Activated naive CD4-positive, alpha-beta T cell treated with anti-CD3 and anti-CD28 coated beads, Interleukin-2, amount 50 U/mL, for 24 hours (primary cell): ENCODE results near the gene PRR11.
"Not testable (repeated sequence)": the region's sequence is repeated elsewhere in the genome, so short reads cannot be mapped to it uniquely, and the experiment has no call there.

ENCODE experiments used
- H3K27ac Mint-ChIP-seq: one replicate; pipeline ENCODE4 v1.8.0; 2021; ENCODE audit warnings: mild to moderate bottlenecking, mixed read lengths
- H3K27me3 Mint-ChIP-seq: one replicate; pipeline ENCODE4 v1.8.0; 2021; ENCODE audit warnings: mixed read lengths
- H3K36me3 Mint-ChIP-seq: one replicate; pipeline ENCODE4 v1.8.0; 2021; ENCODE audit warnings: mixed read lengths
- H3K4me1 Mint-ChIP-seq: one replicate; pipeline ENCODE4 v1.8.0; 2021; ENCODE audit warnings: mixed read lengths
- H3K4me3 Mint-ChIP-seq: one replicate; pipeline ENCODE4 v1.8.0; 2021; ENCODE audit warnings: mild to moderate bottlenecking, mixed read lengths
- H3K9me3 Mint-ChIP-seq: one replicate; pipeline ENCODE4 v1.8.0; 2021; ENCODE audit warnings: mixed read lengths

PRR11 gene

DNA sequence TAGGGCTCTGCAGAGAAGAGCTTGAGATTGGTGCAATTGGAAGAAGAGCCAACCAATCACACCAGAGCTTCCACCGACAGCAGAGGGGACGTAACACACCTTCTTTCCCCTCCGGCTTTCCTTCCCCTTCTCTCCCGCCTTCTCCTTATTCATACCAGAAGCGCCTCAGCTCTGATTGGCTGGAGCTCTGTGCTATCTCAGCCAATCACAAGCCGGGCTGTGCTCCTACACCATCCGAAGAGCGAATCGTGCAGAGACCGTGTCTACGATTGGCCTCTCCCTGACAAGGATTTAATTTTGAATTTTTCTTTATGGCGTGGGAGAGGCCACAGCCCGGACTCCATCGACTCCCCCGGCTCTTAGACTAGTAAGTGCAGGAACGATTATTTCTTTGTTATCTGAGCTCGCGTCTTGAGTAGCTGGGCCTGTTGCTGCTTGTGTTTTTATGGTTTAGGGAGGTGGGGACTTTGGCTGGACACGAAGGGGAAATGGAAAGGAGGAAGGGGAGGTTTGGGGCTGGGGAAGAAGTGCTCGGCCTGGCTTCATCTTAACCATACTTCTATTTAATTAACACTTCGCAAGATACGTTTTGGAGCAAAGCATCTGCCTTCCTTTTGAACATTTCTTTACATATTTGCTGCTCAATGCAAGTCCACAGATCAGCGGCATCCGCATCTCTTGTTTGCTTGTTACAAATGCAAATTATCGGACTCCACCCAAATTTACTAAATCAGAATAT lies at the start of gene PRR11:
Gene PRR11, plus strand, starts transcription at position 308 of the 739 bp plus-strand sequence. CDS start 14,007 bp downstream, outside the sequence.
- Mint-ChIP-seq H3K27me3 (no peaks in the 10 kb centered on the region), H3K36me3 (no peaks in the 10 kb centered on the region), H3K27ac (no peak within 1 kb of the TSS), H3K9me3 (no peaks in the 10 kb centered on the region), H3K4me3 (no peak within 1 kb of the TSS), H3K4me1 (peaks cover 24% of the 10 kb centered on the region)

DNA sequence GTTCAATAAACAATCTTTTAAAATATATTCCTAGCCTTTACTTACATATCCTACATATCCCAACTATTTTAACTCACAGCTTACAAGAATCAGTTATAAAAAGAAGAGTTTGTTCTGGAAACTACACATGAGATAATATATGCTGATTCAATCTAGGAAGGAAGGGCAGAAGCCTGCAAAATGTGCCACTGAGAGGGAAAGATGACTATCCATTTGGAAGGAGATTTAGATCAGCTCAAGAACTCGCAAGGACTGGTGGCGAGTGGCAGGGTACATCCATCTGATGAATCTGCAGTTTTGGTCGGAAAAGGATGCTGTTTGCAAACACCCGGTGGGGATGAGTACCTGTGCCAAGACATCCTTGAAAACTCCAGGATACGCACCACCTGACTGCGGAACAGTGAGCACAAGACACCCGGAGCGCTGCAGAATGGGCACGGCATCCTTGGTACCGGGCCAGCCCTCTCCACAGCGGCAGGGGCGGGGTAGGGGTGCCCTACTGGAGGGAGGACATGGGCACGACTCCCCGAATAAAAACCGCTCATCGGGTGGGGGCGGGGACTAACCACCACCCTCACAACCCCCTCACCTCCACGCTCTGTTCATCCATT lies 49.6 kb upstream of the PRR11 start:
- Mint-ChIP-seq H3K27me3 (no peaks in the 10 kb centered on the region), H3K4me3 (peak overlapping the region; percentile 95), H3K27ac (peak overlapping the region; percentile 90), H3K9me3 (no peaks in the 10 kb centered on the region), H3K4me1 (peaks cover 44% of the 10 kb centered on the region), H3K36me3 (peaks cover 9% of the 10 kb centered on the region)

DNA sequence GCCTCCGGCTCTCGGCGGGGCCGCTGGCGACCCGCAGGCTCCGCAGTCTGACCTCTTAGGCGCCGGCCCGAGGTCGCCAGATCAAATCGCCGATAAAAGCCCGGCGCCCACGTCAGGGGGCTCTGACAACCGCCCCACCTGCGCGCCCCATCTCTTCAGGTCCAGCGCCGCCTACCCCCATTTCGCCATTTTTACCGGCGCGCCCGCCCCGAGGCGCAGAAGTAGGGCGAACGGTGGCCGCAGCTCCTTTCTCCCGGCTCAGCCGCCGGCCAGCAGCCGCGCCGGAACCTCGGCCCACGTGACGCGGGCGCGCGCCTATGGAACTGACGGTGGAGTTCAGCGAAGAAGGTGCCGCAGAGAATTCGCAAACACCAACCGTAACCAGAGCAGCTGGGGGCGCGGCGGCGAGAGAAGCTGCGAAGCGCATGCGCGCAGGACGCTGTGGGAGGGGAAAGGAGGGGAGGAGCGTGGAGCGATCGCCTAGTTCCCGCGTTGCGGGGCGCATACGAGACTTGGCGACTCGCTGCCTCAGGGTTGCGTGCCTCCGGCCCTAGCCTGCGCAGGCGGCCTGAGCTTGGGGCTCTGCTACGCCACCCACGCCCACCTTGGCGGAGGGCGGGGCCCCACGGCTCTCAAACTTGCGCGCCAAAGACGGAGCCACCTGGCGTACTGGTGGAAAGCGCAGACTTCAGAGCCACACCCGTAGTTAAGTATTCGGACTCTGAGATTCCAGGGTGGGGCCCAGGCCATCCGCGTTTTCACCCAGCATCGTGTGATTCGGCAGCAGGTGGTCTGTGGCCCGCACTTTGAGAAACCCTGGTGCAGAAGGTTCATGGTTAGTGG lies 48.9 kb upstream of the PRR11 start, which contains the start of gene TRIM37:
Gene TRIM37, minus strand, starts transcription at position 418 of the 843 bp plus-strand sequence. CDS start 419 bp downstream, outside the sequence.
- peak within 1 kb of the TSS; percentile 95 for H3K4me3 Mint-ChIP-seq
- no peaks in the 10 kb centered on the region for H3K9me3 Mint-ChIP-seq
- H3K36me3 Mint-ChIP-seq, result peaks cover 7% of the 10 kb centered on the region
- H3K4me1 Mint-ChIP-seq, result peaks cover 39% of the 10 kb centered on the region
- H3K27ac Mint-ChIP-seq, result peak within 1 kb of the TSS; percentile 90
- no peaks in the 10 kb centered on the region for H3K27me3 Mint-ChIP-seq

DNA sequence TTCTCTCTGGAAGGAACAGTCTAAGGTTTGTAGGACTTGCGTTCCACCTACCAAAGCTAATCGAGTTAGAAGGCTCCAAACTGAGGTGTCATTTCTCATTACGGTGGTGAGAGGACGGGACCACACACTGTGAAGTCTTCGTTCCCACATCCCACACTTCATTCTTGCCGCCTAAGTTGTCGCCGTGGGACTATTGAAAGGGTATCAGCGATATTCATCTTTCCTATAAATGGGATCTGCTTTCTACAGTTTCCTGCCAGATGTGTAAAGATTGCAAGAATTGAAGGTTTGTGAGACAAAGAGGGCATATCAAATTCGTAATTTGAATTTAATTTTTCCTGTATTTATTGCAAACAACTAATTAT lies 48.3 kb upstream of the PRR11 start:
- Mint-ChIP-seq H3K36me3 (peaks cover 3% of the 10 kb centered on the region), H3K9me3 (no peaks in the 10 kb centered on the region)

DNA sequence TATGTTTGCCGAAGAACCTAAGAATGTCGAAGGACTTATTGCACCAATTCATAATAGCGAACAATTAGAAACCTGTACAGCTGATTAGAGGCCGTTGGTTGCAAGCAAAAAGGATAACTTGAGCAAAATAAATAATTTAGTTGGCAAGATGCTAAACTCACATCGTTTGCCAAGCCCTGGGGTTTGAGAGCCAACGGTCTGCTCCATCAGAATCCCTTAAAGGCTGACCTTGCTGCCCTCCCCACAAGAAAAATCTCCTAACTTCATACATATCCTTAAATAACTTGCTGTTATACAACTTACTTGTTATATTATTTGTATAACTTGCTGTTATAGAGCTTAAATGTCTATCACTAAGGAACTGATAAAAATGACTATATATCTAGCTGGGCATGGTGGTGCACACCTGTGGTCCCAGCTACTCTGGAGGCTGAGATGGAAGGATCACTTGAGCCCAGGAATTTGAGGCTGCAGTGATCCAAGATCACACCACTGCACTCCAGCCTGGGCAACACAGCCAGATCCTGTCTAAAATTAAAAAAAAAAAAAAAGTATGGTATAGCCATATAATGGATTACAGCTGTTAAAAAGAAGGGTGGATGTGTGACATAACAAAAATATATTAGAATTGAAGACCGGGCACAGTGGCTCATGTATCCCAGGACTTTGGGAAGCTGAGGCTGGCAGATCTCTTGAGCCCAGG lies 47.0 kb upstream of the PRR11 start:
- Mint-ChIP-seq H3K27me3 (no peaks in the 10 kb centered on the region), H3K36me3 (peaks cover 3% of the 10 kb centered on the region), H3K4me3 (no peak overlapping the region), H3K9me3 (no peaks in the 10 kb centered on the region), H3K27ac (no peak overlapping the region), H3K4me1 (peaks cover 30% of the 10 kb centered on the region)

More for the DNA sequence above, 48.3 kb upstream of the PRR11 start:
- Mint-ChIP-seq H3K27me3 (no peaks in the 10 kb centered on the region), H3K4me1 (peaks cover 34% of the 10 kb centered on the region), H3K27ac (peak overlapping the region; percentile 90), H3K4me3 (peak overlapping the region; percentile 95)

DNA sequence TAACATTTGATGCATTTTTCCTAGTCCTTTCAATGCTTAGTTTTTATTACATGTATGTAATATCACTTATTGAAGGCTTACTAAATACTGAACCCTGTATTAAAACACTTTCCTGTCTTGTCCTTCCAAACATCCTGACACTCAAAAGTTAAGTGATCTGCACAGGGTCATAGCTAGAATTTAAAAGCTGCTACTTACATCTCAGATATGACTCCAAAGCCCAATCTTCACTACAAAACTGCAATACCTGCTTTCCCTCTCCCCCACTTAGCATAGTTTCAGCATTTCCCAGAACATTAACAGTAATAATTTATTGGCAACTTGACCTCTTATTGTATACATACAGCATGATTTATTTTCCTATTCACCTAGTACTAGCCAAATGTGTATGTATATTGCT lies 44.6 kb upstream of the PRR11 start:
- no peaks in the 10 kb centered on the region for H3K9me3 Mint-ChIP-seq
- peaks cover 2% of the 10 kb centered on the region for H3K36me3 Mint-ChIP-seq
- H3K4me1 Mint-ChIP-seq, result peaks cover 11% of the 10 kb centered on the region
- no peak overlapping the region for H3K27ac Mint-ChIP-seq
- no peaks in the 10 kb centered on the region for H3K27me3 Mint-ChIP-seq
- H3K4me3 Mint-ChIP-seq, result no peak overlapping the region

DNA sequence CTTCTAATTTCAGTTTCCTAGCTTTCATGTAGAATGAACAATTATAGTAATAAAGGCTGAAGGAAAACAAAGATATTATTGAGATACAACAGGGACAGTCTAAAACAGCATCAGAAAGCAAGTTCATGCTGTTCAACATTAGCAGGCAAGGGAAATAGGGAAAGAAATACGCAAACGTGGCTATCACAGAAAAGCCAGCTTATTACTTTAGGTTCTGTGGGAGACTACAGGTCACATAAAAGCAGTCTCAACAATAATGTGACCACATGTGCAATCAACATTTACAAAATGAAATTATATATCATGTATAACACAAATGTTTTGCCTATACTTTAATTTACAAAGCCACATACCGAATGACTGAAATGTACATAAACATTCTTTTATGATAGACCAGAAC lies 44.0 kb upstream of the PRR11 start:
- H3K27me3 Mint-ChIP-seq, result no peaks in the 10 kb centered on the region
- H3K27ac Mint-ChIP-seq, result no peak overlapping the region
- no peak overlapping the region for H3K4me3 Mint-ChIP-seq
- peaks cover 11% of the 10 kb centered on the region for H3K4me1 Mint-ChIP-seq
- no peaks in the 10 kb centered on the region for H3K9me3 Mint-ChIP-seq
- peaks cover 2% of the 10 kb centered on the region for H3K36me3 Mint-ChIP-seq

DNA sequence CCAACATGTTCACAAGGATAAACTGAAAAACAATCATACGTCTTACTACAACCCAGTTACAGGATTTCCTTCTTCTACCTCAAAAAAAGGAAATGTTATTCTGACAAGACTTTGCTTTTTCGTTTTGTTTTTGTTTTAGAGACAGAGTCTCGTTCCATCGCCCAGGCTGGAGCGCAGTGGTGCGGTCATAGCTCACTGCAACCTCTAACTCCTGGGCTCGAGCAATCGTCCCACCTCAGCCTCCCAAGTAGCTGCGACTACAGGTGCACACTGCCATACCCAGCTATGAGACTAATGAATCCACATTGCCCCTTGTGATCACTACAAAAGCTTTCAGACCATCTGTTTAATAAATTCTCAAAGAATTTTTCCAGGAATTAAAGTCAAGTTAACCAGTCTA lies 40.1 kb upstream of the PRR11 start:
- no peaks in the 10 kb centered on the region for H3K9me3 Mint-ChIP-seq
- H3K4me3 Mint-ChIP-seq, result no peak overlapping the region
- no peak overlapping the region for H3K27ac Mint-ChIP-seq
- H3K4me1 Mint-ChIP-seq, result no peaks in the 10 kb centered on the region
- no peaks in the 10 kb centered on the region for H3K27me3 Mint-ChIP-seq
- H3K36me3 Mint-ChIP-seq, result peaks cover 2% of the 10 kb centered on the region

DNA sequence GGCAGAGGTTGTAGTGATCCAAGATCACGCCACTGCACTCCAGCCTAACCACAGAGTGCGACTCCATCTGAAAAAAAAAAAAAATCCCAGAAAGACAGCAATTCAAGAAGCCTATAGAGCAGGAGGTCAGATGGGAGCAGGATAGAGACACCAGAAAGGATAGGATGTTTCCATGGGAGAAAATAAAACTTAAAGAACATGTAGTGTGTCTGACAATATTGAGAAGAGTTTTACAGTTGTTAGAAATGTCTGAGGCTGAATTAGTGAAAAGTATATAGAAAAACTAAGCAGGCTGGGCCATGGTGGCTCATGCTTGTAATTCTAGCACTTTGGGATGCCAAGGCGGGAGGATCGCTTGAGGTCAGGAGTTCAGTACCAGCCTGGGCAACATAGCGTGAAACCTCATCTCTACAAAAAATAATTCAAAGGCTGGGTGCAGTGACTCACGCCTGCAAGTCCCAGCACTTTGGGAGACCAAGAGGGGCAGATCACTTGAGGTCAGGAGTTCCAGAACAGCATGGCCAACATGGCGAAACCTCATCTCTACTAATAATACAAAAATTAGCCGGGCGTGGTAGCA lies 33.6 kb upstream of the PRR11 start:
- H3K9me3 Mint-ChIP-seq, result no peaks in the 10 kb centered on the region
- H3K36me3 Mint-ChIP-seq, result peaks cover 3% of the 10 kb centered on the region
- no peaks in the 10 kb centered on the region for H3K27me3 Mint-ChIP-seq
- no peak overlapping the region for H3K27ac Mint-ChIP-seq
- no peak overlapping the region for H3K4me3 Mint-ChIP-seq
- H3K4me1 Mint-ChIP-seq, result no peaks in the 10 kb centered on the region

DNA sequence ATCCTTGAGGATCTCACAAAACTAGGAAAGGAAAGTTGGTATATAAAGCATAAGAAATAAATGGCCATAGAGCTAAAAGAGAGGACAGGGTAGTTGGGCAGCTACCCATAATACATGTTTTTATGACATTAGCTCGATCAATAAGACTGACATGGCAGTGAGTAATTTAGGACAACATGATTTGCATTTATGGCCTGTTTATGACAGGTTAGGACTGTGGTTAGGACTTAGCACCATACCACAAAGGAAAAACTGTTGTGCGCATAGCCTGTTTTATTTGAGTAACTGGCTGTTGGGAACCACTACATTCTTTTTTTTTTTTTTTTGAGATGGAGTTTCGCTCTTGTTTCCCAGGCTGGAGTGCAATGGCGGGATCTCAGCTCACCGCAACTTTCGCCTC lies 30.9 kb upstream of the PRR11 start:
- H3K9me3 Mint-ChIP-seq, result no peaks in the 10 kb centered on the region
- H3K27ac Mint-ChIP-seq, result no peak overlapping the region
- peaks cover 4% of the 10 kb centered on the region for H3K36me3 Mint-ChIP-seq
- no peaks in the 10 kb centered on the region for H3K4me1 Mint-ChIP-seq
- no peak overlapping the region for H3K4me3 Mint-ChIP-seq
- no peaks in the 10 kb centered on the region for H3K27me3 Mint-ChIP-seq

DNA sequence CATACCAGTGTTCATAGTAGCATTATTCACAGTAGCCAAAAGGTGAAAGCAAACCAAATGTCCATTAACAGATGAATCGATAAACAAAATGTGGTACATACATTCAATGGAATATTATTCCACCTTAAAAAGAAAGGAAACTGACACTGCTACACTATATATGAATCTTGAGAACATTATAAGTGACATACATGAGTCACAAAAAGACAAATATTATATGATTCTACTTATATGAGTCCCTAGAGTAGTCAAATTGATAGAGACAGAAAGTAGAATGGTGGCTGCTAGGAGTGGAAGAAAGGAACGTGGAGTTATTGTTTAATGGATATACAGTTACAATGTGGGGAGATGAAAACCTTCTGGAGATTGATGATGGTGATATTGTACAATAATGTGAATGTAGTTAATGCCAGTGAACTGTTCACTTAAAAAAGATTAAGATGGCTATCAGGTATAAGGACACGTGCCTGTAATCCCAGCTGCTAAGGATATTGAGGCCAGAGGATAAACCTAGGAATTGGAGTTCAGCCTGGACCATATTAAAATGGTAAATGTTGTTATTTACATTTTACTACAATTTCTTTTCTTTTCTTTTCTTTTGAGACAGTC lies 28.6 kb upstream of the PRR11 start:
- Mint-ChIP-seq H3K36me3 (peaks cover 4% of the 10 kb centered on the region), H3K4me1 (no peaks in the 10 kb centered on the region), H3K27me3 (no peaks in the 10 kb centered on the region), H3K4me3 (no peak overlapping the region), H3K27ac (no peak overlapping the region), H3K9me3 (no peaks in the 10 kb centered on the region)

DNA sequence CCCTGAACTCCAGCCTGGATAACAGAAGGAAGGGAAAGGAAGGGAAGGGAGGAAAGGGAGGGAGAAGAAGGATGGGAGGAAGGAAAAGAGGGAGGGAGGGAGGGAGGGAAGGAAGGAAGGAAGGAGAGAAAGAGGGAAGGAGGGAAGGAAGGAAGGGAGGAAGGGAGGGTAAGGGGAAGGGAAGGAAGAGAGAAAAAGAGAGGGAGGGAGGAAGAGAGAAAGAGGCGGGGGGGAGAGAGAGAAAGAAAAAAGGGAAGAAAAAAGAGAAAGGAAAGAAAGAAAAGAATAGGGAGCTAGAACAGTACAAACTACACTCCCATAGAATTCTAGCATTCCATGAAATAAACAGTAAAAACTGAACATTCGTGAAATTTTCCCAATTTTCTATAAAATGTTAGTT lies 25.7 kb upstream of the PRR11 start:
- Mint-ChIP-seq H3K4me3 (no peak overlapping the region), H3K9me3 (no peaks in the 10 kb centered on the region), H3K27ac (no peak overlapping the region), H3K27me3 (no peaks in the 10 kb centered on the region), H3K36me3 (peaks cover 4% of the 10 kb centered on the region), H3K4me1 (peaks cover 7% of the 10 kb centered on the region)

DNA sequence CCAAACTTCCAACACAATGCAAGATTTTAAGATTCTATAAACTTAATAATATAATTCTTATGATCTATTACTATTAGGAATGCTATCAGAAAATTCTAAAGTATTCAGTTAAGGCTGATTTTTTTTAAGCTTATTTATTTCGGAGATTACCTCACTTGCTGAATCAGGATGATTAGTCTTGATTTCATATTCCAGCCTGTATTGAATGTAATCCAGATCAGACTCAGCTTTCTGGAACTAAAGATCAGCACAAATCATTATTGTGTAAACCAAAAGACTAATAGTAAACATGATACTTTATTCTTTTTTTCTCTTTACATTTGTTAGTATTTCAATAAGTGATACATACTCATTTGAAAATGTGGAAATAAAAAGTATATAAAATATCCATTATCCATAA lies 24.4 kb upstream of the PRR11 start:
- no peaks in the 10 kb centered on the region for H3K27me3 Mint-ChIP-seq
- peaks cover 4% of the 10 kb centered on the region for H3K36me3 Mint-ChIP-seq
- H3K4me1 Mint-ChIP-seq, result peaks cover 7% of the 10 kb centered on the region
- no peak overlapping the region for H3K27ac Mint-ChIP-seq
- H3K4me3 Mint-ChIP-seq, result no peak overlapping the region
- no peaks in the 10 kb centered on the region for H3K9me3 Mint-ChIP-seq

DNA sequence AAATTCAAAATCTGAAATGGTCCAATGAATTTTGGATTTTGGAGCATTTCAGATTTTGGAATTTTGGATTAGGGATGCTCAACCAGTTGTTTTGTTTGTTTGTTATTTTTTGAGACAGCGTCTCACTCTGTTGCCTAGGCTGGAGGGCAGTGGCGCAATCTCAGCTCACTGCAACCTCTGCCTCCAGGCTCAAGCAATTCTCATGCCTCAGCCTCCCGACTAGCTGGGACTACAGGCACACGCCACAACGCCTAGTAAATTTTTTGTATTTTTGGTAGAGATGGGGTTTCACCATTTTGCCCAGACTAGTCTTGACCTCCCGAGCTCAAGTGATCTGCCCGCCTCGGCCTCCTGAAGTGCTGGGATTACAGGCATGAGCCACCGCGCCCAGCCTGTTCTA lies 17.2 kb upstream of the PRR11 start:
- H3K27ac Mint-ChIP-seq, H3K27me3 Mint-ChIP-seq, H3K4me1 Mint-ChIP-seq, H3K4me3 Mint-ChIP-seq, H3K36me3 Mint-ChIP-seq, H3K9me3 Mint-ChIP-seq: not testable (repeated sequence)

DNA sequence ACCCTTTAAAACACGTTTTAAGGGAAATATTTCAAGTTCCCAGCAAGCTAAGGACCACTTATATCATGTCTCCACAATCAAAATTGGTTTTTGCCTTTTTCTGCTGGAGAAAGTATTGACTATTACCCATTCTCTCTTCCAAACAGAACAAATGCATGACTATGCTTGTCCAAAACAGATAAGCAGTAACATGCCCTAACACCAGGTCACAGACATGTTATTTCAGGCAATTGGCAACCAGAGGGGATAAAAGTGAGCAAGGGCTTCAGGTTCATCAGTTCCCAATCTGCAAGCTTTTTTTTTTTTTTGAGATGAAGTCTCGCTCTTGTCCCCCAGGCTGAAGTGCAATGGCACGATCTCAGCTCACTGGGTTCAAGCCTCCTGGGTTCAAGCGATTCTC lies 15.6 kb upstream of the PRR11 start:
- no peaks in the 10 kb centered on the region for H3K27me3 Mint-ChIP-seq
- no peak overlapping the region for H3K4me3 Mint-ChIP-seq
- no peaks in the 10 kb centered on the region for H3K9me3 Mint-ChIP-seq
- no peak overlapping the region for H3K27ac Mint-ChIP-seq
- H3K4me1 Mint-ChIP-seq, result peaks cover 4% of the 10 kb centered on the region
- H3K36me3 Mint-ChIP-seq, result peaks cover 2% of the 10 kb centered on the region
